ENCODE measurements around the gene PER3.

PER3 gene

GRCh38 chr1:7783826-7784491 lies at the start of gene PER3:
PER3 (plus strand) TSS chr1:7784291; CDS start chr1:7784878, 587 bp downstream.
- DNase-seq (ENCODE audit: low read depth in 2 of 2), result peak; percentile 81 to 87

- no peak for DNase-seq (ENCODE audit: low read depth in 2 of 2)
Observed at GRCh38 chr1:7738044-7738443, 46.0 kb upstream of the PER3 start.

- DNase-seq (ENCODE audit: low read depth in 2 of 2), result no peak
Observed at GRCh38 chr1:7743346-7743745, 40.7 kb upstream of the PER3 start.

- no peak for DNase-seq (ENCODE audit: low read depth in 2 of 2)
Observed at GRCh38 chr1:7744882-7745281, 39.2 kb upstream of the PER3 start.

GRCh38 chr1:7745783-7746182 lies 38.3 kb upstream of the PER3 start:
- DNase-seq (ENCODE audit: low read depth in 2 of 2), result no peak

GRCh38 chr1:7747605-7748004 lies 36.5 kb upstream of the PER3 start:
- no peak for DNase-seq (ENCODE audit: low read depth in 2 of 2)

GRCh38 chr1:7749126-7749525 lies 35.0 kb upstream of the PER3 start:
- no peak for DNase-seq (ENCODE audit: low read depth in 2 of 2)

GRCh38 chr1:7751174-7751573 lies 32.9 kb upstream of the PER3 start:
- no peak for DNase-seq (ENCODE audit: low read depth in 2 of 2)

GRCh38 chr1:7752512-7753417 lies 31.3 kb upstream of the PER3 start:
- DNase-seq (ENCODE audit: low read depth in 2 of 2), result peak; percentile 15 to 24

- no peak for DNase-seq (ENCODE audit: low read depth in 2 of 2)
Observed at GRCh38 chr1:7753641-7754040, 30.4 kb upstream of the PER3 start.

GRCh38 chr1:7754234-7754633 lies 29.9 kb upstream of the PER3 start:
- DNase-seq (ENCODE audit: low read depth in 2 of 2), result no peak

GRCh38 chr1:7755448-7755847 lies 28.6 kb upstream of the PER3 start:
- DNase-seq (ENCODE audit: low read depth in 2 of 2), result no peak

- DNase-seq (ENCODE audit: low read depth in 2 of 2), result no peak
Observed at GRCh38 chr1:7760245-7760644, 23.8 kb upstream of the PER3 start.

- no peak for DNase-seq (ENCODE audit: low read depth in 2 of 2)
Observed at GRCh38 chr1:7761103-7761502, 23.0 kb upstream of the PER3 start.

GRCh38 chr1:7767176-7767575 lies 16.9 kb upstream of the PER3 start:
- DNase-seq (ENCODE audit: low read depth in 2 of 2), result no peak

- DNase-seq (ENCODE audit: low read depth in 2 of 2), result no peak
Observed at GRCh38 chr1:7768583-7768982, 15.5 kb upstream of the PER3 start.

GRCh38 chr1:7769673-7770412 lies 14.2 kb upstream of the PER3 start:
- no peak for DNase-seq (ENCODE audit: low read depth in 2 of 2)

GRCh38 chr1:7770669-7770996 lies 13.5 kb upstream of the PER3 start:
- DNase-seq (ENCODE audit: low read depth in 2 of 2), result no peak

GRCh38 chr1:7770997-7771822 lies 12.9 kb upstream of the PER3 start, which contains the start of gene VAMP3:
VAMP3 (plus strand) TSS chr1:7771296; CDS start chr1:7771384, 88 bp downstream.
- DNase-seq (ENCODE audit: low read depth in 2 of 2), result peak; percentile 79 to 93

- DNase-seq (ENCODE audit: low read depth in 2 of 2), result no peak
Observed at GRCh38 chr1:7771823-7772299, 12.2 kb upstream of the PER3 start.

GRCh38 chr1:7777591-7777990 lies 6.5 kb upstream of the PER3 start:
- no peak for DNase-seq (ENCODE audit: low read depth in 2 of 2)
